Mucosa of stomach (tissue), 1 donor: ENCODE results near the gene PGLYRP1.

Source experiments
- H3K27me3 ChIP-seq: one replicate; pipeline ENCODE4 v1.7.0; 2013; ENCODE audit warnings: mild to moderate bottlenecking, low read length; ENCODE audit not compliant: control insufficient read depth, insufficient read depth
- H3K36me3 ChIP-seq: one replicate; pipeline ENCODE4 v1.7.0; 2013; ENCODE audit warnings: low read length; ENCODE audit not compliant: control insufficient read depth, insufficient read depth
- H3K4me1 ChIP-seq: one replicate; pipeline ENCODE4 v1.7.0; 2013; ENCODE audit warnings: mild to moderate bottlenecking, low read length; ENCODE audit not compliant: control insufficient read depth, insufficient read depth
- H3K4me3 ChIP-seq: one replicate; pipeline ENCODE4 v1.7.0; 2013; ENCODE audit warnings: low read length
- H3K9ac ChIP-seq: one replicate; pipeline ENCODE4 v1.7.0; 2013; ENCODE audit warnings: mild to moderate bottlenecking, low read length, moderate library complexity
- H3K9me3 ChIP-seq: one replicate; pipeline ENCODE4 v1.7.0; 2013; ENCODE audit warnings: mild to moderate bottlenecking, low read length, moderate library complexity; ENCODE audit not compliant: control insufficient read depth
- donor health status: Pancreatic carcinoma.

PGLYRP1 gene

DNA sequence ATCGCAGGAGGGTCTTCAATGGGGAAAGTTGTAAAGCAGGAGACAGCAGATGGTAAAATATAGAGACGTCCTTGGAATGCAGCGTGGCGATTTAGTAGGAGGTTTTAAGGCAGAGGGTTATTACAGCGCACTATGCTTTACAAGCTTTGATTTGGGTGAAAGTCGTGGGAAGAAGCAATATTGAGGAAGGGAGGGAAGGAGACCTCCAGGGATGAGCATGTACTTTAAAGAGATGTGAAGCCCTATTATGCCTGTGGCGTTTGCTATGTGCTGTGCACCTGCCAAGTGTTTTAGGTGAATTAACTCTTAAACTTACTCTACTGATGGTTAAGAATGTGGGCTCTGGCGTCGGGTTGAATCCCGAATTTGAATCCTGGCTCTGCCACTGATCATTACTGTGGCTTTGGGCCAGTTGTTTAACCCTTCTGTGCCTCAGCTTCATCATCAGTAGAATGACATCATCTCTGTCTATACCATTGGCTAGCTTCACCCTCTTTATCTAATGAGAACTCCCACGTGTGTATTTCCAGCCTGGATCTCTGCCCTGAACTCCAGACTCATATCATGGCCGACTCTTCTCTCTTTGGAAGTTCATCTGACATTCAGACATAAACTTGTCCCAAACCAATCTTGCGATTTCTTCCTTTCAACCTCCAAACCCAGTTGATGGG lies 27.0 kb downstream of the PGLYRP1 start:
- peak overlapping the region; percentile 89 for H3K4me3 ChIP-seq
- peaks cover 10% of the 10 kb centered on the region for H3K27me3 ChIP-seq
- no peaks in the 10 kb centered on the region for H3K36me3 ChIP-seq
- H3K9ac ChIP-seq = peak overlapping the region; percentile 86
- H3K4me1 ChIP-seq = peaks cover 19% of the 10 kb centered on the region
- no peaks in the 10 kb centered on the region for H3K9me3 ChIP-seq

GRCh38 chr19:45994998-45995714 lies 27.7 kb downstream of the PGLYRP1 start, which contains the start of gene CCDC61:
TSS of gene CCDC61 (plus strand) at chr19:45995467. CDS start at chr19:46003019, 7,552 bp downstream.
- H3K9ac ChIP-seq = peak within 1 kb of the TSS; percentile 86
- no peaks in the 10 kb centered on the region for H3K9me3 ChIP-seq
- H3K27me3 ChIP-seq = peaks cover 5% of the 10 kb centered on the region
- no peaks in the 10 kb centered on the region for H3K36me3 ChIP-seq
- H3K4me1 ChIP-seq = peaks cover 13% of the 10 kb centered on the region
- peak within 1 kb of the TSS; percentile 89 for H3K4me3 ChIP-seq

DNA sequence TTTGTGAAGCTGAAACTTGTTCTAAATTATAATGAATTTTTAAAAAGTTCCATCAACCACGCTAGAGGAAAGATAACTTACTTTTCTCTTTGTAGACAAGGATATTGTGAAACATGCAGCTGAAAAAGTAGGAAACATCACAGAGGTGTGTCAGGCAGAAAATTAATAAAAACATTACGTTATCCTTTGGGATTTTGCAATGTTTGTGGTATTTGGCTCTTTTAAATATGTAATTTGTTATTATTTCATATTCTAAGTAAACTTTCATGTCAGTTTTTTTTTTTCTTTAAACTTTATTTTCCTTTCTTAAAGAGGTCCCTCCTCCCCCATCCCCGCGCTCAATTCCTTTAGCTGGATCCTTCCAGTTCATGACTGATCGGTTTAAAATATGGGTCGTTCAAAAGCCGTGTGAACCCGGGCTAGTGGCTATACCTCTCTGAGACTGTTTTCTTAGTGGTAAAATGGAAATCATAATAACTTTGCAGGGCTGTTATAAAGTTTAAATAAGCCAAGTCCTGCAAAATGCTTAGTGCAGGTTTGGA lies 28.3 kb downstream of the PGLYRP1 start:
- peak overlapping the region; percentile 26 for H3K9ac ChIP-seq
- H3K27me3 ChIP-seq = peaks cover under 1% of the 10 kb centered on the region
- no peaks in the 10 kb centered on the region for H3K36me3 ChIP-seq
- peaks cover 7% of the 10 kb centered on the region for H3K4me1 ChIP-seq
- no peak overlapping the region for H3K4me3 ChIP-seq
- no peaks in the 10 kb centered on the region for H3K9me3 ChIP-seq

- no peaks in the 10 kb centered on the region for H3K4me1 ChIP-seq
- H3K9ac ChIP-seq = no peak overlapping the region
- no peaks in the 10 kb centered on the region for H3K9me3 ChIP-seq
- H3K4me3 ChIP-seq = no peak overlapping the region
- H3K27me3 ChIP-seq = peaks cover 5% of the 10 kb centered on the region
- no peaks in the 10 kb centered on the region for H3K36me3 ChIP-seq
These were observed 32.6 kb downstream of the PGLYRP1 start for GRCh38 chr19:45990113-45990728.

GRCh38 chr19:45985321-45985720 lies 37.5 kb downstream of the PGLYRP1 start:
- Histone ChIP-seq H3K4me3 (no peak overlapping the region), H3K9ac (no peak overlapping the region), H3K9me3 (no peaks in the 10 kb centered on the region), H3K36me3 (no peaks in the 10 kb centered on the region), H3K4me1 (no peaks in the 10 kb centered on the region), H3K27me3 (peaks cover 5% of the 10 kb centered on the region)

GRCh38 chr19:45981350-45981749 lies 41.5 kb downstream of the PGLYRP1 start:
- Histone ChIP-seq H3K4me3 (no peak overlapping the region), H3K4me1 (no peaks in the 10 kb centered on the region), H3K9me3 (no peaks in the 10 kb centered on the region), H3K27me3 (no peaks in the 10 kb centered on the region), H3K9ac (no peak overlapping the region), H3K36me3 (no peaks in the 10 kb centered on the region)

DNA sequence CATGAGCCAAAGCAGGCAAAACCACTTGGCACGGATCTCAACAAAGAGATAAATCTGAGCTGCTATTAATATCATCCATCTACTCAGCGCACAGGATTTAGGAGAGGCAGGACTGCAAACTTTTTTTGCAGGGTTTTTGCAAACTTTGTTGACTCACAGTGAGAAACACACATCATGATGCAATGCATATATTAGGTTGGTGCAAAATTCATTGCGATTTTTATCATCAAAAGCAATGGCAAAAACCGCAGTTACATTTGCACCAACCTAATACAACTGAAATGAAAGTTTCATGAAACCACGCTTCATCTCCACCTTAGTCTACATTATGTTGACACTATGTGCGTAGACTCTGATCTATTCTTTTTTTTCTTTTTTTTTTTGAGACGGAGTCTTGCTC lies 44.7 kb downstream of the PGLYRP1 start:
- Histone ChIP-seq H3K9ac (no peak overlapping the region), H3K4me1 (no peaks in the 10 kb centered on the region), H3K27me3 (peaks cover 22% of the 10 kb centered on the region), H3K9me3 (no peaks in the 10 kb centered on the region), H3K4me3 (no peak overlapping the region), H3K36me3 (no peaks in the 10 kb centered on the region)

DNA sequence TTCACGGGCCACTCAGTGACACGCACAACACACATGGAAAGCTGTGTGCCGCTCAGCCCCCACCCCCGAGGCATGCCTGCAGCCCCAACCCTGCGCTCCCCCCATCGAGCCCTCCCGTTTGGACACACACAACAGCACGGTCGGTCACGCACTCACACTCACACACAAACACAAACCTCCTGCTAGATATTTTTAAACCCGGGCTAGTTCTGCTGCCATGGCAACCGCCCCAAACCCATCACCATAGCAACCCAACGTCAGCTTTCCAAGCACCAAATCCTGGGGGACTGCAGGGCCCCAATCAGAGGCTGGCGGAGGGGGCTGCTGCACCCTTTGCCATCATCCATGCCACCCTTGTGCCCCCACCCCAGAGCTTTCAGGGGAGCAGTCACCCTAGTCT lies 46.7 kb downstream of the PGLYRP1 start:
- no peak overlapping the region for H3K9ac ChIP-seq
- H3K4me3 ChIP-seq = no peak overlapping the region
- H3K27me3 ChIP-seq = peaks cover 38% of the 10 kb centered on the region

GRCh38 chr19:45975306-45976070 lies 47.4 kb downstream of the PGLYRP1 start:
- Histone ChIP-seq H3K9ac (no peak overlapping the region), H3K4me3 (no peak overlapping the region), H3K27me3 (peaks cover 44% of the 10 kb centered on the region), H3K36me3 (no peaks in the 10 kb centered on the region), H3K4me1 (no peaks in the 10 kb centered on the region), H3K9me3 (no peaks in the 10 kb centered on the region)

More for the DNA sequence above, 46.7 kb downstream of the PGLYRP1 start:
- H3K9me3 ChIP-seq = no peaks in the 10 kb centered on the region
- H3K4me1 ChIP-seq = no peaks in the 10 kb centered on the region
- no peaks in the 10 kb centered on the region for H3K36me3 ChIP-seq

- no peak within 1 kb of the TSS for H3K4me3 ChIP-seq
- no peaks in the 10 kb centered on the region for H3K36me3 ChIP-seq
- H3K9me3 ChIP-seq = no peaks in the 10 kb centered on the region
- H3K9ac ChIP-seq = no peak within 1 kb of the TSS
- peaks cover 50% of the 10 kb centered on the region for H3K27me3 ChIP-seq
- no peaks in the 10 kb centered on the region for H3K4me1 ChIP-seq
These were observed 49.1 kb downstream of the PGLYRP1 start, which contains the start of gene NOVA2 for GRCh38 chr19:45973553-45974338. TSS of gene NOVA2 (minus strand) at chr19:45973865. CDS start at chr19:45973351, 514 bp downstream.

GRCh38 chr19:45972947-45973540 lies 49.8 kb downstream of the PGLYRP1 start:
- H3K27me3 ChIP-seq = peaks cover 50% of the 10 kb centered on the region

More at GRCh38 chr19:45972947-45973540, 49.8 kb downstream of the PGLYRP1 start:
- H3K9ac ChIP-seq = no peak overlapping the region
- no peaks in the 10 kb centered on the region for H3K9me3 ChIP-seq
- H3K4me3 ChIP-seq = no peak overlapping the region
- H3K36me3 ChIP-seq = no peaks in the 10 kb centered on the region
- no peaks in the 10 kb centered on the region for H3K4me1 ChIP-seq
